Large intestine (tissue), 12 donors: ENCODE data around the gene EFNB2. TPM values are rescaled to one million over a fixed set of nuclear protein-coding genes. Genes with fewer than 3 reads are reported as not detected.
A peak's percentile ranks its signal among the peaks of the same experiment; 100 is the strongest.

Source experiments
- DNase-seq, 2 donors: peaks; one replicate each; pipeline versions ENCODE4 v3.0.0 to v3.0.0-alpha.2; 2013
- H3K27ac ChIP-seq: one replicate; pipeline ENCODE4 v1.5.1; 2013; ENCODE audit warnings: low read length
- H3K27me3 ChIP-seq: 2 replicates; pipeline ENCODE4 v1.6.1; 2013; ENCODE audit warnings: low read length; ENCODE audit not compliant: control insufficient read depth, insufficient read depth
- H3K36me3 ChIP-seq: 2 replicates; pipeline ENCODE4 v1.6.1; 2013; ENCODE audit warnings: low read length; ENCODE audit not compliant: control insufficient read depth, insufficient read depth
- H3K4me1 ChIP-seq: one replicate; pipeline ENCODE4 v1.6.1; 2013; ENCODE audit warnings: low read length; ENCODE audit not compliant: control insufficient read depth, insufficient read depth
- H3K4me3 ChIP-seq: one replicate; pipeline ENCODE4 v1.5.1; 2013; ENCODE audit warnings: low read length
- H3K9me3 ChIP-seq: one replicate; pipeline ENCODE4 v1.6.1; 2013; ENCODE audit warnings: mild to moderate bottlenecking, low read depth, low read length, moderate library complexity; ENCODE audit not compliant: control insufficient read depth
- WGBS: methylation state at CpG from one replicate; pipeline ENCODE4 v1.1.5; 2013; ENCODE audit warnings: low lambda C conversion rate; ENCODE audit not compliant: insufficient coverage; 5-methylcytosine and 5-hydroxymethylcytosine counted together
- long read RNA-seq, 11 donors: transcript quantifications; one replicate each; lab custom pipeline, GENCODE V29; 2026
- polyA plus RNA-seq: library from polyadenylated mRNA; unstranded; fragments of 120-200 nt; gene quantifications from one replicate; pipeline ENCODE4 v1.2.1, GENCODE V29; 2013

Gene EFNB2, protein sequence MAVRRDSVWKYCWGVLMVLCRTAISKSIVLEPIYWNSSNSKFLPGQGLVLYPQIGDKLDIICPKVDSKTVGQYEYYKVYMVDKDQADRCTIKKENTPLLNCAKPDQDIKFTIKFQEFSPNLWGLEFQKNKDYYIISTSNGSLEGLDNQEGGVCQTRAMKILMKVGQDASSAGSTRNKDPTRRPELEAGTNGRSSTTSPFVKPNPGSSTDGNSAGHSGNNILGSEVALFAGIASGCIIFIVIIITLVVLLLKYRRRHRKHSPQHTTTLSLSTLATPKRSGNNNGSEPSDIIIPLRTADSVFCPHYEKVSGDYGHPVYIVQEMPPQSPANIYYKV
- 28.8 TPM for polyA plus RNA-seq
- long read RNA-seq, donor 1, full-length matches to known transcripts = 7 of 7 reads
- long read RNA-seq, donor 1, partial matches to known transcripts = 0 of 7 reads
- long read RNA-seq, donor 1, other reads (novel, unspliced or antisense) = 0 of 7 reads
- long read RNA-seq, donor 2, full-length matches to known transcripts = 18 of 18 reads
- long read RNA-seq, donor 2, partial matches to known transcripts = 0 of 18 reads
- long read RNA-seq, donor 2, other reads (novel, unspliced or antisense) = 0 of 18 reads
- long read RNA-seq, donor 3 = 0 reads
- long read RNA-seq, donor 4 = 0 reads
- long read RNA-seq, donor 5, full-length matches to known transcripts = 10 of 10 reads
- long read RNA-seq, donor 5, partial matches to known transcripts = 0 of 10 reads
- long read RNA-seq, donor 5, other reads (novel, unspliced or antisense) = 0 of 10 reads
- long read RNA-seq, donor 6, full-length matches to known transcripts = 18 of 18 reads
- long read RNA-seq, donor 6, partial matches to known transcripts = 0 of 18 reads
- long read RNA-seq, donor 6, other reads (novel, unspliced or antisense) = 0 of 18 reads
- long read RNA-seq, donor 7, full-length matches to known transcripts = 5 of 13 reads
- long read RNA-seq, donor 7, partial matches to known transcripts = 8 of 13 reads
- long read RNA-seq, donor 7, other reads (novel, unspliced or antisense) = 0 of 13 reads
- long read RNA-seq, donor 8, full-length matches to known transcripts = 8 of 8 reads
- long read RNA-seq, donor 8, partial matches to known transcripts = 0 of 8 reads
- long read RNA-seq, donor 8, other reads (novel, unspliced or antisense) = 0 of 8 reads
- long read RNA-seq, donor 9, full-length matches to known transcripts = 6 of 6 reads
- long read RNA-seq, donor 9, partial matches to known transcripts = 0 of 6 reads
- long read RNA-seq, donor 9, other reads (novel, unspliced or antisense) = 0 of 6 reads
- long read RNA-seq, donor 10, full-length matches to known transcripts = 9 of 9 reads
- long read RNA-seq, donor 10, partial matches to known transcripts = 0 of 9 reads
- long read RNA-seq, donor 10, other reads (novel, unspliced or antisense) = 0 of 9 reads
- long read RNA-seq, donor 11, full-length matches to known transcripts = 8 of 8 reads
- long read RNA-seq, donor 11, partial matches to known transcripts = 0 of 8 reads
- long read RNA-seq, donor 11, other reads (novel, unspliced or antisense) = 0 of 8 reads

DNA sequence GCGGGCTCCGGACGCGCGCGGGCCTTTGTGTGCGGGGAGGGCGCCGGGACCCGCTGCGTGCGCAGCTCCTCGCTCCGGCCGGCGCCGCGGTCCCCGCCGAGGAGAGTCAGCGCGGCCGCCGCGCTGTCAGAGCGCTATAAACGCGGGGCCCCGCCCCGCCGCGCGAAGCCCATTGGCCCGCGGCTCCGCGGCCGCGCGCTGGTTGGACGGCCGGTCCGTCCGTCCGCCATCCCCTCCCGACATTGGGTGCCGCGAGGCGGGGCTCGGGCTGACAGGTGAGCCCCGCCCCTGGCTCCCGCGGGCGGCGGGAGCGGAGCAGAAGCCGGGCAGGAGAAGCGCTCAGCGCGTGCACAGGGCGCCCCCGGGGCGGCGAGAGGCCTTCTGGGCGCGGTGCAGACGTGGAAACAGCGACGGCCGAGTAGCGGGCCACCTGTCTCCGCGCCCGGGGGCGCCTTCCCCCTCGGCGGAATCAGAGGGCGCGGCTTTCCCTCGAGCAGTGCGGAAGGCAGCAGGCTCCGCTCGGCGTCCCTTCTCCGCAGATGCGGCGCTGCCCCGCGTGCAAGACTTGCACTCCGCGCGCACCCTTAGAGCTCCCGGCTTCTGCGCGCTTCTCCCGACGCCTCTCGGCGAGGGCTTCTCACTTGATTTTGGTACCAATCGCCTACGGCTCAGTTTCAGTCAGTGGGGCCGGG, at the start of gene EFNB2:
EFNB2 (minus strand) TSS at position 111 of the 692 bp plus-strand sequence. CDS start 698 bp downstream, outside the sequence.
- WGBS = no CpG with 5 or more reads among the region's 102 CpGs
- DNase-seq = peak; percentile 96 to 98
- Histone ChIP-seq H3K4me1 (peaks cover 9% of the 10 kb centered on the region), H3K9me3 (peaks cover 3% of the 10 kb centered on the region), H3K4me3 (peak within 1 kb of the TSS; percentile 79), H3K36me3 (peaks cover 3% of the 10 kb centered on the region), H3K27me3 (no peaks in the 10 kb centered on the region), H3K27ac (peak within 1 kb of the TSS; percentile 86)

DNA sequence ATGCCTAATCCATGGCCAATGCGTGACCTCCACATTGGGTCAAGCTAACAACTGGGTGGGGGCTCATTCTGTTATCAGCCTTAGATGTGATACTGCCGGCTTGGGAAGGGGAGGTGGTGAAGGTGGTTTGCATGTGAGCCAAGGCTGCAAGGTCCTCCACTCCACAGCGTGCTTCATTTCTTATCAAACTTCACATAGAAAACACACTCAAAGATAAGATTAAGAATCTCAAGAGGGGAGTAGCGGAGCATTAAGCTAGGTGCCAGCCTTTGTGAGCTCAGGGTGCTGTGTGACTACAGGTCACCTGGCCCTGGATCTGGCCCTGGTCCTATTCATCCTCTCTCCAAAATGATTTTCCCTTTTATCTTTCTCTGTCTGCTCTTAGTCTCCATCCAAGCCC, 45.8 kb upstream of the EFNB2 start:
- WGBS = no CpG with 5 or more reads among the region's 4 CpGs
- no peak for DNase-seq

DNA sequence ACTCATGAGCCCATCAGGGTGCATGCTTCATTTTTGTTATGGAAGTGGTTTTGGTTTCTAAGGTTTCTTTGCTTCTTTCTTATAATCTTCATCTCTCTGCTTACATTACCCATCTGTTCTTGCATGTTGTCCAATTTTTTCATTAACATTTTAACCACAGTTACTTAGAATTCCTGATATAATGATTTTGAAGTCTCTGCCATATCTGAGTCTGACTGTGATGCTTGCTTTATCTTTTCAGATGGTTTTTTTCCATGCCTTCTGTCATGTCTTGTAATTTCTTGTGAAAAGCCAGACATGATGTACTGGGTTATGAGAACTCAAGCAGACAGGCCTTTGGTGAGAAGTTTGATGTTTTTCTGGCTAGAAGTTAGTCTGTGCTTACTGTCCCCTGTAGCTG, 40.4 kb upstream of the EFNB2 start:
- Histone ChIP-seq H3K27ac (no peak overlapping the region), H3K4me1 (peaks cover 4% of the 10 kb centered on the region), H3K36me3 (no peaks in the 10 kb centered on the region), H3K4me3 (no peak overlapping the region), H3K27me3 (no peaks in the 10 kb centered on the region), H3K9me3 (no peaks in the 10 kb centered on the region)
- no peak for DNase-seq

More for the DNA sequence above, 45.8 kb upstream of the EFNB2 start:
- peaks cover 14% of the 10 kb centered on the region for H3K9me3 ChIP-seq
- no peaks in the 10 kb centered on the region for H3K27me3 ChIP-seq
- H3K4me3 ChIP-seq = no peak overlapping the region
- no peaks in the 10 kb centered on the region for H3K36me3 ChIP-seq
- no peak overlapping the region for H3K27ac ChIP-seq
- H3K4me1 ChIP-seq = peaks cover 8% of the 10 kb centered on the region

DNA sequence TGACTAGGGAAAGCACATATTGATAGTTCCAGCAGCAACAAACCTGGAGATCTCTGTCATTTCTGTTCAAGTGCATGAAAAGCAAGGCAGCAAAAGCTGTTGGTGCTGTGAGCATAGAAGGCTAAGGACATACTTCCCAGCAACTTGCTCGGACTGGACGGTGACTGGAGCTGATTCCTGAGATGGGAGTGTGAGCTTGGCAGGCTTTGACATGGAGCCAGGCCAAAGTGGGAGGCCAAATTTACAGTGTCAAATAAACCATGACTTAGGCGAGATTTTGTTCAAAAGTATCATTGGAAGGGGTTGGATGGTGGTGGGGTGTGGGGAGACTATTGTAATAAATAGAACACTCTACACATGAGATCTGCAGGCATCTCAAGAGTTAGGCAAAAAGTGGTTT, 38.4 kb upstream of the EFNB2 start:
- no peak overlapping the region for H3K4me3 ChIP-seq
- DNase-seq = no peak
- H3K36me3 ChIP-seq = no peaks in the 10 kb centered on the region
- no peaks in the 10 kb centered on the region for H3K27me3 ChIP-seq
- no peaks in the 10 kb centered on the region for H3K9me3 ChIP-seq
- peaks cover 7% of the 10 kb centered on the region for H3K4me1 ChIP-seq
- WGBS = no CpG with 5 or more reads among the region's 3 CpGs
- H3K27ac ChIP-seq = no peak overlapping the region

DNA sequence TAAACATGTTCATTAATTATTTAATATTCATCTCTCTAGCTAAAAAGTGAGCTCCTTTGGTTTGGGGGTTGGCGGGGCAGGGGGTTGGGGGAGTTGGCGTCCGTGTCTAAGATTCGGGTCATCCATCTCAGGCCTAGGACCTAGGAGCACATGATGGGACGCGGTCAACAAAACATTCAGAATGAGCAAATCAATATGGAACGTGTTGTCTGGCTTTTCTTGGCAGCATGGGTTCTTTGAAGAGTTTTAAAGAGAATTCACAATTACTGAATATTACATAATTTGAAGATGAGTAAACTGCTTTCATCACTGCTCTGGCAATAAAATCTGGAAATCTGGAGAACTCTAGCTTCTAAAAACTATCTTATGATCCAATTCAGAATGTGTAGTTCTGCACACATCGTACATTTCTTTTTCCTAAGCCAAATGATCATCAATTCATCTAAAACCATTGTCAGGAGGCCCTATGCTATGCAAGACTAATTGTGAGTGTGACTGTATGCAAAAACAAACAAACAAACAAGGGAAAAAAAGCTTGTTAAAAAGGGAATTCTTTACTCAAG, 37.9 kb upstream of the EFNB2 start:
- no peaks in the 10 kb centered on the region for H3K27me3 ChIP-seq
- no peaks in the 10 kb centered on the region for H3K9me3 ChIP-seq
- peaks cover 12% of the 10 kb centered on the region for H3K4me1 ChIP-seq
- no peak for DNase-seq
- 100% methylated on average over 2 of the region's 8 CpGs for WGBS
- no peak overlapping the region for H3K4me3 ChIP-seq
- no peaks in the 10 kb centered on the region for H3K36me3 ChIP-seq
- no peak overlapping the region for H3K27ac ChIP-seq

DNA sequence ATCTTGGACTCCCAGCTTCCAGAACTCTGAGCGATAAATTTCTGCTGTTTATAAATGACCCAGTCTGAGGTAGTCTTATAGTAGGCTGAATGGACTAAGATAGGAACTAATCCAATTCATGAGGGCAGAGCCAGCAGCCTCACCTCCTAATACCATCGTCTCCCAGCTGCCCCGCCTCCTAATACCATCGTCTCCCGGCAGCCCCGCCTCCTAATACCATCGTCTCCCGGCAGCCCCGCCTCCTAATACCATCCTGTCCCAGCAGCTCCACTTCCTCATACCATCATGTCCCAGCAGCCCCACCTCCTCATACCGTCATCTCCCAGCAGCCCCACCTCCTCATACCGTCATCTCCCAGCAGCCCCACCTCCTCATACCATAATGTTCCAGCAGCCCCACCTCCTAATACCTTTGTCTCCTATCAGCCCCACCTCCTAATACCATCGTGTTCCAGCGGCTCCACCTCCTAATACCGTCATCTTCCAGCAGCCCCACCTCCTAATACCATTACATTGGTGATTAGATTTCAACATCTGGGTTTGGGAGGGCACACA, 34.9 kb upstream of the EFNB2 start:
- Histone ChIP-seq H3K9me3 (no peaks in the 10 kb centered on the region), H3K4me1 (peaks cover 18% of the 10 kb centered on the region), H3K4me3 (no peak overlapping the region), H3K27ac (peak overlapping the region; percentile 53), H3K27me3 (no peaks in the 10 kb centered on the region), H3K36me3 (no peaks in the 10 kb centered on the region)
- WGBS = 17% methylated on average over 2 of the region's 14 CpGs
- peak; percentile 88 to 92 for DNase-seq

DNA sequence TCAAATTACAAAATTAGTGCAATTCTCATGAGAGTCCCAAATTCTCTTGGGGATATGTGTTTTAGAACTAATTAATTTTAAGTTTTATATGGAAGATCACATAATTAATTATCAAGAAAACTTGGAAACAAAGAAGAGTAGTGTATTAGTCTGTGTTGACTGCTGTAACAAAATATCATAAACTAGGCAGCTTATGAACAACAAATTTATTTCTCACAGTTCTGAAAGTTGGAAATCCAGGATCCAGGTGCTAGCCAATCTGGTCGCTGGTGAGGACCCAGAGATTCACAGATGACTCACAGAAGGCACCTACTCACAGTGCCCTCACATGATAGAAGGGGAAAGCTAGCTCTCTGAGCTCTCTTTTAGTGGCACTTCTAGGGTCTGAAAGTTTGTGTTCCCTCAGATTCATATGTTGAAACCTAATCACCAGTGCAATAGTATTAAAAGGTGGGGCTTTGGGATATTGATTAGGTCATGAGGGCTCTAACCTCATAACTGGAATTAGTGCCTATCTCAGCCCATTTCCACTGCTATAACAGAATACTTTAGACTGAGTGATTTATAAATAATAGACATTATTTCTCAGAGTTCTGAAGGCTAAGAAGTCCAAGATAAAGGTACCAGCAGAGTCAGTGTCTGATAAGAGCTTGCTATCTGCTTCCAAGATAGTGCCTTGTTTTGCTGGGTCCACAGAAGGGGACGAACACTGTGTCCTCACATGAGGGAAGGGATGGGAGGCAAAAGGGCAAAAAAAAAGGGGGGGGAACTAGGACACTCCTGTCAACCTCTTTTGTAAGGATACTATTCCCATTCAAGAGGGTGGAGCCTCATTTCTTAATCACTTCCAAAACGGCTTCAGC, 34.0 kb upstream of the EFNB2 start:
- Histone ChIP-seq H3K4me1 (peaks cover 22% of the 10 kb centered on the region), H3K27me3 (no peaks in the 10 kb centered on the region), H3K36me3 (no peaks in the 10 kb centered on the region), H3K27ac (peak overlapping the region; percentile 53), H3K9me3 (no peaks in the 10 kb centered on the region), H3K4me3 (no peak overlapping the region)
- no CpG with 5 or more reads among the region's 3 CpGs for WGBS
- DNase-seq = peak in 1 of 2 donors; percentile 29

DNA sequence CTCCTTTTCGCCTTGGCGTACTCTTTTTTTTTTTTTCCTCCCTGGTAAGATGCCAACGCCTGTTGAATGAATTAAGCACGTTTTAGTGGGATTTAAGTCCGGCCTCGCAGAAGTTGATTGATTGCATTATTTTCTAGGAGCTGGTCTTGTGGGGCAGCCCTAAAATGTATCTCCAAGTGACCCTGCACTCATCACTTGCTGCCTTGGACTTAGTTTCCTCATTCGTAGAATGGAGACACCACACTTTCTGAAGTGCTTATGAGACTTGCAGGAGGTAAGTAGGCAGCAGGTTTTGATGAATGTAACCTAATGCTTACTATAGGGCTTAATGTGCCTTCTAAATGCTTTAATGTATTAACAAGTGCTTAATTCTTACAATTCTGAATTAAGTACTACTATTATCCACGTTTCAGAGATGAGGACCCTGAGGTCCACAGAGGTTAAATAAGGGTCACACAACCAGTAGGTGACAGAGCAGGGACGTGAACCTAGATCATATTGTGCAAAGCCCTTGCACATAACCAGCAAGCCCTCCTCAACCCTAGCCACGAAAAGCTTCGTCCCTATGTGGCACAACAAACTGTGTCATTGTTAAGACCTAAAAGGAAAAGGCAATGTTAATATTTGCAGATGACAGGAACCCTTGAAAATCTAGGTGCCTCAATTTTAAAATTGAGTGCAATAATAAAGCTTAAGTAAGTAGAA, 33.0 kb upstream of the EFNB2 start:
- H3K27ac ChIP-seq = peak overlapping the region; percentile 99
- no peak for DNase-seq
- H3K4me1 ChIP-seq = peaks cover 22% of the 10 kb centered on the region
- H3K4me3 ChIP-seq = peak overlapping the region; percentile 99
- H3K9me3 ChIP-seq = no peaks in the 10 kb centered on the region
- WGBS = no CpG with 5 or more reads among the region's 11 CpGs
- H3K36me3 ChIP-seq = no peaks in the 10 kb centered on the region
- H3K27me3 ChIP-seq = no peaks in the 10 kb centered on the region
